Measurements from ENCODE around the gene NEK11.

Gene NEK11

DNA sequence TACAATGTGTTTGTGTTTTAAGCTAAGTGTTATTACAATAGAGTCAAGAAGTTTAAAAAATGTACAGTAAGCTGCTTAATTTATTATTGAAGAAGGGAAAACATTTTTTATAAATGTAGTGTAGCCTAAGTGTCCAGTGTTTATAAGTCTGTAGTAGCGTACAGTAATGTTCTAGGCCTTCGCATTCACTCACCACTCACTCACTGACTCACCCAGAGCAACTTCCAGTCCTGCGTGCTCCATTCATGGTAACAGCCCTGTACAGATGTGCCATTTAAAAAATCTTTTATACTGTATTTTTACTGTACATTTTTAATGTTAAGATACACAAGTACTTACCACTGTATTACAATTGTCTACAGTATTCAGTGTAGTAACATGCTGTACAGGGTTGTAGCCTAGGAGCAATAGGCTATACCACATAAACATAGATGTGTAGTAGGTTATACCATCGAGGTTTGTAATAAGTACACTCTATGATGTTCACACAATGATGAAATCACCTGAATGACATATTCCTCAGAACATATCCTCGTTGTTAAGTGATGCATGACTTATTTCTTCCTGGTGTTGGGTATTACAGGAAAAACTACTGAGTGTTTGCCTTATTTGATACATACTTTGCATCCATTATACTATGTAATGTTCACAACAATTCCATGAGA is 198.3 kb downstream of the NEK11 start:
- no peak for DNase-seq (ENCODE audit: low spot score)

DNA sequence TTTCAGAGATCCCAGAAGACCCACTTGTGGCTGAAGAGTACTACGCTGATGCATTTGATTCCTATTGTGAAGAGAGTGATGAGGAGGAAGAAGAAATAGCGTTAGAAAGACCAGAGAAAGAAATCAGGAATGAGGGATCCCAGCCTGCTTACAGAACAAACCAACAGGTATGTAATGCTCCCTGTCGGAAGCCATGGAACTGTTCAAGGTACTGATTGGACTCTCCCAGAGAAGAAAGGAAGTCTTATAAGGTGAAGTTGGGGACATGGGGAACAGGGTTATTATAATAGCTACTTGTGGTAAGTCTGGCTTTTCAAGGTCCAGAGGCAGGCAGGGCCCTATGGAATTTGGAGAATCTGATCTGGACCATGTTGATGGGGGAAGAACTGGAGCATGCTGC is 201.8 kb downstream of the NEK11 start:
- no peak for DNase-seq (ENCODE audit: low spot score)

DNA sequence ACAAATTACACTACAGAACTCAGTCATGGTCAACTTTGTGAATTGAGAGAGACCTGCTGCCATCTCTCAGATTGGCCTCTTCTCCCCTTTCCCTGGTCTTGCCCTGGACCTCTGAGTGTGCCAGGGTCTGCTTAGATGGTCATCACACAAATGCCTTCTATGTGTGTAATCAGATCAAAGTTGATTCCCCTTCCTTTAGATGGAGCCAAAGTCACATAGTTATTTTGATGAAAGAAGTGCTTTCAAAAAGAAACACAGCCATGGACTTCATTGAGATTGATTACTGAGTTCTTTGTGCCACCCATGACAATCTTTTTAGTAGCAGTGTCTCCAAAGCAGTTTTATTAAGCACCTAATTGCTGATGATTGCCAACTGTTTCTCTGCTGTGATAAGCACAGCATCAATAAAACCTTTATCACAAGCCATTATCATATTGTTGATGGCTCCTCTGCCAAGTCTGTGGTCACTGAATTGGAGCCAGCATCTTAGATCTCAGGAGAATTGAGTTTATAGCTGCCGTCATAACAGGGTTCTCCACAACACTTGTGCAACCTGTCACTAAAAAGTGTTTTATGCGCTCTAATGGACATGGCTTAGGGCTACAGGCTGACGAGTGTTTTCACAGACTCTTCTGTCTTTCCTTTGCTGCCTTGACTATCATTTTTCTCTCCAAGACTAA is 205.2 kb downstream of the NEK11 start:
- DNase-seq (ENCODE audit: low spot score): no peak

DNA sequence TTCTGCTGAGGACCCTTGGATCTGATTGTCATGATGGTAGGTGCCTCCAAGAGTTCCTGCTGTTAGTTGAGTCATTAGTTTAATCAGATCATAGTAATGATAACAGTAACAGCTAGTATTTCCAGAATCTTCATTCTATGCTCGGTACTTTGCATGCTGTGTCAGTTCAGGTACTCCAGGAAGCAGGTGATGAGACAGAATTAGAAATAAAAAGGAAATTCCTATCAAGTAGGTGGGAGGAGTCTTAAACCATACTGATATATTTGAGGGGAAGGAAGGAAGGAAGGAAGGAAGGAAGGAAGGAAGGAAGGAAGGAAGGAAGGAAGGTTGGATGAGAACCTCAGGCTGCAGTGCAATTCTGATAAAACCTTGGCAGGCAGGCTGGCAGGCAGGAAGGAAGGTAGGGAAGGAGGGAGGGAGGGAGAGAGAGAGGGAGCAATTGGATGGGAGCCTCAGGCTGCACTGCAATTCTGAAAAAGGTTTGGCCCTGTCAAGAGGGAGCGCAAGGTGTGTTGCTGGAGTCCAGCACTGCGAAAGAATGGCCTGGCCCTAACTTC is 206.1 kb downstream of the NEK11 start:
- no peak for DNase-seq (ENCODE audit: low spot score)

DNA sequence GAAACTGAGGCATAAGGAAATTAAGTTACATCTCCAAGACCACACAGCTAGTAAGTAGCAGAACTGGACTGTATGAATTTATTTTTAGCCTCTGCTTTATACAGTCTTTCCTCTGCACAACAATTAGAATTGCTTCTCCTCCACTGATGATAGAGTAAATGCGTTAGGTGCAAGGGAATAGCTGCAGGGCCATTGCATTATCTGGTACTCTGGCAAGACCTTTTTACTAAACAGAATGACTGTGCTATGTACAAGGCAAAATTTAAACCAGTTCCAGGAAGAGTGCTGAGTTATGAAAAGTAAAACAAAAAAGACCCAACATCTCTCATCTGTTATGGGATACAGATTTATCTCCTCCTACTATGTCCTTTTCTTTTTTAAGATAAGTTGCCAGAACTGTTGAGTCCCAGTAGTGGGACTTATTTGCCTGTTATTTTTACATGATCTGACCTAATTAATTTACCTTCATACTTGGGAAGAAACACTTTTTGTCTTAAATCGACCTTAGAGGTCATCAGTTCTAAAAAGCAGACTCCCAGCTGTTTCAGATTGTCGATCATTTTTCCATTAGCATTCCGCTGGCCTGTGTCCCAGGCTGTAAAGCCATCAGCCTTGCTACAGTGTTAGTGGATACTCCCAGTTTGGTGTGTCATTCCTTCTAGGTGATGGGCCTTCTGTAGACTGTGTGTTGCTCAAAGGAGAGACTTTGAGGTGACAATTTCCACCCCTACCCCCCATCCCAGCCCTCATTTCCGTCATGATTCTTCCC is 207.4 kb downstream of the NEK11 start:
- DNase-seq (ENCODE audit: low spot score): no peak

DNA sequence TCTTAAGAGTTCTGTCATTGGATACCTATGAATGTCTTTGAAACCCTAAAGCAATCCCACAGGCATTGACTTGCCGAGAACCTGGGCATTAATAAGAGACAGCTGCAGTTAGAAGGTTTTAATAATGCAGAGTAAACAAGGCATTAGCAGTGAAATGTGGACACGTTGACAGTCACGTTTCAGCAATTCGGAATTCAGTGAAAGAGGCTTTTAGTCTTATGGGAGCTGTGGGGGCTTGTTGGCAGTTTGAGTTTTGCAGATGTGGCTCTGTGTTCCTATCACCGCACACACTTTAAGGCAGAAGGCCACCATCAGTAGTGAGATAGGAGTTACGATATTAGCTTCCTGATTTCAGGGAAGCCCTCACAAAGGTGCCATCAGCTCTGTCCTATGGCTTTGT is 209.7 kb downstream of the NEK11 start:
- no peak for DNase-seq (ENCODE audit: low spot score)

DNA sequence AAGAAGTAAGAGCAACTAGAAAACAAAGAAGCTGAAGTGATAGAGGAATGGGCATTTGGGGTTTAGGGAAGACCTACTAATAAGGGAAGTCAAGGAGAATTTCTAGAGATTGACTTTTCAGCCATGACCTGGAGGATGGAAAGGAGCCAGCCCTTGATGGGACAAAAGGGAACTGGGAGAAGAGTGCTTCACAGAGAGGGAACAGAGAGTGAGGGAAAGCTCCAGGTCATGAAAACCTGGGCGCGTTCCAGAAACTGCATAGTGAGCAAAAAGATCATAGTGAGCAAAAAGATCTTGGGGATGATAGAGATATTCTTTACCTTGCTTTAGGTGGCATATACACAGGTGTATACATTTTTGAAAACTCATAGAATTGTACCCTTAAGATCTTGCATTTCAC is 211.8 kb downstream of the NEK11 start:
- no peak for DNase-seq (ENCODE audit: low spot score)

DNA sequence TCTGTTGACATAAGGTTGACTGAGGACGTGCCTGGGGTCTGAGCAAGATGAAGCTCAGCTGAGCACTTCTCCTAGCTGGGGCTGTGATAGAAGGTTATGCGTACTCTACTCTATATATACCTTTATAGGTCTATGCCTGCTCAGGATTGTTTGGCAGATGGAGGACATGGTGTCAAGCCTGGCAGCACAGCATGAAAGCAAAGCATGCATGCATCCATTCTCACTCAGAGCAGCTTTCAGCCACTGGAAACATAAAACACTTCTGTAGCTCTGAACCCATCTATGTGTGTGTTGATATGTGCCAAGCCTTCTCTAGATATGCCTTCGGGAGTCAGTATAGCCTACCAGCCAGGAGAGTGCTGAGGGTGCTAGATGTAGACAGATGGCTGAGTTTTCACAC is 212.6 kb downstream of the NEK11 start:
- DNase-seq (ENCODE audit: low spot score): no peak

DNA sequence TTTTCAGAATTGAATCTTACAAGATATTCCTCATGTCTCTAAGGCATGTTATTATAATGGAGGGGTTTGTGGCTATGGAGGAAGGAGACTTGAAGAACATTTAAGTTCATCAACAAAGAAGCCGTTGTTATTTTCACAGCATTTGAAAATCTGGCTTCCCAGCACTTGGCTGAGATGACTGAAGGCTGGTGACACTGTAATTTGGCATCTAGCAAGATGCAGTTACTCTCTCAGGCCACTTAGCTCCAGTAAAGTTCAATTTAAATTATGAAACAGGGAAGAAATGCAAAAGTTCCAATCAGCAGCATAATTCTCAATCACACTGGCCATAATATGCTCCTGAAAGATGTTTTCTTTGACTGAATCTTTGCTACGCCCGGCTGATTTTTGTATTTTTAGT is 215.5 kb downstream of the NEK11 start:
- DNase-seq (ENCODE audit: low spot score): no peak

DNA sequence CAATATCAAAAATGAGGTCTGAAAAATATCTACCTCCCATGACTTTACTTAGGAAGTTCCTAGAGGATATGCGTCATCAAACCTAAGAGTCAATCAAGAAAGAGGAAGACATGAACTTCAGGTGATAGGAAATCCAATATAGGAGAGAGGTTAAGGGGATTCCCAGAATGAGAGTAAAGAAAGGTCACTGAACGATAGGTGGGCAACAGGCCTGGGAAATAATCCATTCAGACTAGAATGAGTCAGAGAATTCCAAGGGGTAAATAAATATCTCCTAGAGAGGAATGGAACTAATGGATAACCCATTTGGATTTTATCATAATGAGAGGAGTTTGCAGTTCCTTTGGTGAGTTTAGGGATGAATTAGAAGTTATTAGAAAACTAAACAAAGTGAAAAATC is 223.8 kb downstream of the NEK11 start:
- DNase-seq (ENCODE audit: low spot score): no peak

DNA sequence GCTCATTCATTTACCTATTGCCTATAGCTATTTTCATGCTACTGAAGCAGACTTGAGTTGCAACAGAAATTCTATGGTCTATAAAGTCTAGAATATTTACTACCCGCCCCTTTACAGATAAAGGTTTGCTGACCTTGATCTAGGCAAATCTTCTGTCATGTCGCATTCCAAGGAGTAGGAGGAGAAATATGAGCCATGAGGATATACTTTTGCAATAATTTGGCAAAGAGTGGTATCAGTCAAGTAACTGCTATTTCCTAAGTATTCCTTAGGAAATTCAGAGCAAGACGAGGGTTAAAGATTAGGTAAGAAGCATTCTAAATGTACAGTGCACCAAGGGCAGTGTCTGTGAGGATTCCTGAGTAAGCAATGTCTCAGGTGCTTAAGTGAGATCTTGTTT is 233.8 kb downstream of the NEK11 start:
- DNase-seq (ENCODE audit: low spot score): no peak

DNA sequence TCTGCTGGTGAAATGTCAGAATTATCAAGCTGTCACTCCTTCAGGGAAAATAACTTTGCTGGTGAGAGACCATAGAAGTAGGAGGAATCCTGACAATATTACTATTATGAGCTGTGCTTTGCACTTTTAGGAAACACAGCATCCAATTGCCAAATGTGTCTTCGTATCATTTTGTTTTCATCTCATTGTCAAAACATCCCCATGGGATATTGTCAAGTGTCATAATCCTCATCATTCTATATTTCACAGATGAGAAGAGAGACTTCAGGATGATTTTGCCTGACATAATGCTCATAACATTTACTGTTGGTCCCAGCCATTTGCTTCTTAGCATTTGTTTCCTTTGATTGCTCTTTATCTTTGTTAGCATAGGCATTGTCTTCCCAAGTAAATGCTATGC is 234.4 kb downstream of the NEK11 start:
- DNase-seq (ENCODE audit: low spot score): no peak

DNA sequence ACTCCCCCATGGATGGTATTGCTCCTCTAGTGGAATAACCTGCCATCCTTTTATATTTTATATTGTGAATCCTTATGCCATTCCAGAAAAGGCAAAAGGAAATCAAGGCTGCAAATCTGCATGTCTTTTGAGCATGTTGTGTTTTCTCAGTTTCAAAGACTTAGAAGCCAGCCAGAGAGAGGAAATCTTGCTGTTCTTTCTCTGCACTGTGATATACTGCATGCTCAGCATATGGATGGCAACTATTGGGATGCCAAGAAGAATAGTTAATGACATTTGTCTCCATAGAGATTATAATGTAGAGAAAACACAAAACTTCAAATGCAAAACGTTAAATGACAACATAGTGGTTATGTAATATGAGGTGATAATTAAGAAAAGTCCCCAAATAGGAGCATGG is 248.9 kb downstream of the NEK11 start:
- no peak for DNase-seq (ENCODE audit: low spot score)

DNA sequence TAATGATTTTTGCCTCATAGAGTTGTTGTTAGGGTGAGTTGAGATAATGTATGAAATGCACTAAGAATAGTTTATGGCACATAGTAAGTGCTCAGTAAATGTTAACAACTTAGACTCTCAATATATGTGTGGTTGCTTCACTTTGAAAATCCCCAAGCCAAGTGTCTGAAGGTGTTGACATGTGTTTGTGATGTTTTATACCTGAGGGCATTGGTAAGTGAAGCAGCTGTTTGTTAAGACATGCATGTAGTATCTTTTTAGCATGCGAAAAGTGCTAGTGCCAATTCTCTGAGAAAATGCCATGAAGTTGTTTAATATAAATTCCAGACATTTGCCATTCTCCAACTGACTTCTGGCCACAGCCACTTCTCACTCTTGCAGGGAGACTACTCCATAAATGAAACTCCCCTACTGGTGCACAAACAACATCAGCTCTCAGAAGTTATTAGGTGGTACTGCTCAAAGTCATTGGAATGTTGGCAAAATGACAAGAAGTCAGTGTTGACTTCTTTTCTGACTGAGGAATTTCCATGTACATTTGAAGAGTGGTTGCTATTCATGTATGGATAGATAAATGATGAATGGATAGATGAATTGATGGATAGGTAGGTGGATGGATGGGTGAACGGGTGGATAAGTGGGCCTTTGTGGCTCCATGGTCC is 251.3 kb downstream of the NEK11 start:
- DNase-seq (ENCODE audit: low spot score): no peak

DNA sequence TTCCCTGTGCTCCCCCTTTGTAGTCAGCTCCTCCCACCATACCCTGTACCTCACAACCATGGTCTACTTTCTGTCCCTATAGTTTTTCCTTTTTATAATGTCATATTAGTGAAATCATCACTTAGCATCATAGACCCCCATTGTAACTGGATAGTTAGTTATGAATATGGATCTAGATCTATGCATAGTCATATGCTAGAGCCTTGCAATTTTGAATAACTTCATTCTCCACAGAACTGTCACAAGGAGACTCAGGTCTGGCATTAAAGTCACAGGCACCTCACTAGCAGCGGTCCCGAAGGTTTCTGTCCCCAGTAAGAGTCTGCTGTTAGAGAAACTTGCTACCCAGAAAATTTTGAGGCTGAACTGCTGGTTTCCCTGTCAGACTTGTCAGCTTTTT is 252.9 kb downstream of the NEK11 start:
- no peak for DNase-seq (ENCODE audit: low spot score)

DNA sequence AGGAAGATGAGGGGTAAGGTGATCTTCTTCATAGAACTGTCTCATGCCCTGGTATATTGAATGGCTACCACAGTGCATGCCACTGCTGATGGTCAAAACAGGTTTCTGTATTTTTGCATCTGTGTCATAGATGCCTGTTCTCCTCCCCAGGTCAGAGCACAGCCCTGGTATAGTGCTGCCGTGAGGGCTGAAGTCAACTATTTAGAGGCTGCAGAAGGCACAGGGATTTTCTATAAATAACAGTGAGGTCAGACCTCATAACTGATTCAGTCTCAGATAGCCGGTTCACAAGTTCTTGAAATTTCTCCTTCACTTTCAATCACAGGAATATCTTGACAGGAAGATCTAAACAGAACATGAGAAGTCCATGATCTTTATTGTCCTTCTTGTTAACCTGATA is 255.7 kb downstream of the NEK11 start:
- DNase-seq (ENCODE audit: low spot score): no peak

DNA sequence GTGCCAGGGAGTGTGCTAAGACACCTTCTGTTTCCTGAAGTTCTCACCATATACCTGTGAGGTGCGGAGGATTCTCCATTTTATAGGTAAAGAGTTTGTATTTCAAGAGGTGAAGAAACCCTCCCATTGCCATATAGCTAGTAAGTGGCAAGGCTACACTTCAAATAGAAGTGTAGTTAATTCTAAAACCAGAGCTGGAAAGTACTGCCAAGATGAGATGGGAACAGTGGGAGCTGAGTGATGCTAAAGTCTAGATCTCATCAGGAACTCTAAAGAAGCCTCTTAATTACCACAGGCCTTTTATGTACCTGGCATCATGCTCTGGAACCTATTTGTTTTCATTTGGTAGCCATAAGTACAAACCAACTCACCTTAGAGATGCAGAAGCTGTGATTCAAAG is 256.3 kb downstream of the NEK11 start:
- DNase-seq (ENCODE audit: low spot score): no peak

DNA sequence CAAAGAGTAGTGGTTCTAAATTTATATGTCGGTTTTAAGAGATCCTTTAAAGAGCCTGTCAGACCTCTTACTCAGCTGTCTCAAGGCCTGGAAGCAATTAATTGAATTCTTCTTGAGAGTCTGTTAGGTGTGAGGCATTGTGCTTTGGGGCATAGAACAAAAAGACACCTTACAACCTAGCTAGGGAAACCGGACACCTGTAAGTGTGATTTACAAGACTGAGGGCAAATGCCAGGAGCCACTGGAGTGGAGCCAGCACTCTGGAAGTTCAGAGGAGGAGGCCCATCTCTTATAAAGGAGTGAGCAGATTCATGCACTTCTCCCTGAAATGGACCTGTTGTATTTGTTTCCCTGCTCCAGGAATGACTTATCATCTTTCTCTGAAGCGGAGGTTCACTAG is 257.2 kb downstream of the NEK11 start:
- DNase-seq (ENCODE audit: low spot score): peak; percentile 45

DNA sequence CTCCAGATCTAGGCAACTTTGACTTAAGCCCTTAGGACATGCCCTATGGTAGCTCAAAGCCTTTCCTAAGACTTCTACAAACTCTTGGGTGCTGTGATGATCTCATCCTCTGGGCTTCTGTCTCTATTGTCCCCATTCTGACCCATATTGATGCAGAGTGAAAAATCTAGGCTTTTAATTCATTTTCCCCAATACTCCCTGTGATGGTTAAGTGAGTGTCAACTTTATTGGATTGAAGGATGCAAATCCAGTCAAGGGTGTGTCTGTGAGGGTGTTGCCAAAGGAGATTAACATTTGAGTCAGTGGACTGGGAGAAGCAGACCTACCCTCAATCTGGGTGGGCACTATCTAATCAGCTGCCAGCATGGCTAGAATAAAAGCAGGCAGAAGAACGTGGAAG is 257.6 kb downstream of the NEK11 start:
- DNase-seq (ENCODE audit: low spot score): no peak

DNA sequence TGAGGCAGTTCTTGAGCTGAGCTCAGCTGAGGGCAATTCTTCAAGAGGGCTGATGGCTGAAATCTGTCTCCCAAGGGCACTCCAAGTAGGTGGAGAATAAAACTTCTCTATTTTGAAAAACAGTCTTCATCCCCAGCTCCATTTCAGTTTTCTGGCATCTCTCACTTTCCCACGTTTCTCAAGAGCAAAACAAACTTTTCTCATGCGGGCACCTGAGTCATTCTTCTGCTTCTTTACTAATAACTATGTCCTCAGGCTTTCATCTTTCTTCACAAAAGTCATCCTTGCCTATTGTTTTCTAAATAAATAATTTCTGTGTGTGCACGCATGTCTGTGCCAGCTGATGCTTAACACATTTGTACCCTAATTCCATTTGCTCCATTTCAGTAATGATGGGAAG is 258.8 kb downstream of the NEK11 start:
- no peak for DNase-seq (ENCODE audit: low spot score)

DNA sequence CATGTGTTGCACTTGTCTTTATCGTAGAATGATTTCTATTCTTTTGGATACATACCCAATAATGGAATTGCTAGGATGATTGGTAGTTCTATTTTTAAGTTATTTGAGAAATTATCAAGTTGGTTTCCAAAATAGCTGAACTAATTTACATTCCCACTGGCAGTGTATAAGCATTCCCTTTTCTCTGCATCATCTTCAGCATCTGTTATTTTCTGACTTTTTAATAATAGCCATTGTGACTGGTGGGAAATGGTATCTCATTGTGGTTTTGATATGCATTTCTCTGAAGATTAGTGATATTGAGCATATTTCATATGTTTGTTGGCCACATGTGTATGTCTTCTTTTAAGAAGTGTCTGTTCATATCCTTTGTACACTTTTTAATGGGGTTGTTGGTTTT is 273.2 kb downstream of the NEK11 start:
- no peak for DNase-seq (ENCODE audit: low spot score)

DNA sequence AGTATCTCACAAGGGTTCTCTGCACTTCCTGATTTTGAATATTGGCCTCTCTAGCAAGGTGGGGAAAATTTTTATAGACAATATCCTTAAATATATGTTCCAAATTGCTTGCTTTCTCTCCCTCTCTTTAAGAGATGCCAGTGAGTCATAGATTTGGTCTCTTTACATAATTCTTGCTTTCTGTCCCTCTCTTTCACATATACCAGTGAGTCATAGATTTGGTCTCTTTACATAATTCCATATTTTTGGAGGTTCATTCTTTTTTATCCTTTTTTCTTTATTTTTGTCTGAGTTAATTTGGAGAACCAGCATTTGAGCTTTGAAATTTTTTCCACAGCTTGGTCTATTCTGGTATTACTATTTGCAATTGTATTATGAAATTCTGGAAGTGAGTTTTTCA is 277.2 kb downstream of the NEK11 start:
- no peak for DNase-seq (ENCODE audit: low spot score)

DNA sequence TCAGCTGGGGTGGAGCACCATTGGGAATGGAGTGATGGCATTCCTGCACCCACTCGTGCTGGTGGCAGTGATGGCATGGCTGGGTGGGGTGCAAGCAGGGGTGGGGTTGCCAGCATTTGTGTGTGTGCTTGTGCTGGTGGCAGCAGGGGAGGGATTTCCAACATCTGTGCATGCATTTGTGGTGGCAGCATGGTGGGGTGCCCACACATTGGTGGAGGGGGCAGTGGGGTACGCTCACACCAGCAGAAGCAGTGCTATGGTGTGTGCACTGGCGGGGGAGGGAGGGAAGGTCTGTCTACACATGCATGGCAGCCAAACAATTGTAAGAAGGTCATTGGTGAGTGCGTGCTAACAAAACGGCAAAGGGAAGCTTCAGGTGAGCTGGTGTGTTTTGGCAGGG is 278.2 kb downstream of the NEK11 start:
- DNase-seq (ENCODE audit: low spot score): no peak

Measured in iPS-NIHi11 (cell line).